Measurements from ENCODE around the gene IL17RA. TPM values are rescaled to one million over a fixed set of nuclear protein-coding genes. Genes with fewer than 3 reads are reported as not detected.

IL17RA gene
- total RNA-seq, 1 donor from 2014 or later: 16.9 TPM

DNA sequence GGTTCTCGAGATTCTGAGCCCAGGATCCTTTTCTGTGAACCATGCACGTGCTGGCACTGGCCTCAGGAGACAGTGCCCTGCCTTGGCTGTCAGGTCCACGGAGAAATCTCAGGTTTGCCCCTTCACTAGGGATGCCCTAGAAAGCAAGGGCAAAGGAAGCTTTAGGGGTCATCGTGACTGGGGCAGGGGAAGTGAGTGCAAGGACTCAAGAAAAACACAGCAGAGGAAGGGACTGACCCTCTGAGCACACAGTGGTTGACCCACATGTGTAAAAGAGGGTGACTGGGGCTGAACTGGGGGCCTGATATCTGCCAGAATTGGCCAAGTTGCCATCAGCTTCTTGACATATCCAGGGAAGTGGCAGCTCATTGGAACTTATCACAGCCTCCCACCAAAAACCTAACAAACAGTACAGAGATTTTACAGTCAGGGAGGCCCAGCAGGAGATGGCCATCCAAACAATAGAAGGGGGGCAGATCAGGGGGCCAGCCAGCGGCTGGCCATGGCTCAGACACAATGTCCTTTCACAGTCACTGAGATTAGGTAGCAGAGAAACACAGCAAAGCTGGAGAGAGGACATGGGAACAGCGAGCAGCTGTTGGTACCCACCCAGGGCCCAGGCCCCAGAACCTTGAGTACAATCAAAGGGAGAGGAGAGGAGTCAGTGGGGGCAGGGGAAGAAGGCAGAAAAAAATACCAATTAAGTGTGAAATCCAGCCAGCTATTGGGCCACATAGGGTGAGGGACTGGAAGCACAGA is 32.0 kb downstream of the IL17RA start:
- TF ChIP-seq, protein P1, sequence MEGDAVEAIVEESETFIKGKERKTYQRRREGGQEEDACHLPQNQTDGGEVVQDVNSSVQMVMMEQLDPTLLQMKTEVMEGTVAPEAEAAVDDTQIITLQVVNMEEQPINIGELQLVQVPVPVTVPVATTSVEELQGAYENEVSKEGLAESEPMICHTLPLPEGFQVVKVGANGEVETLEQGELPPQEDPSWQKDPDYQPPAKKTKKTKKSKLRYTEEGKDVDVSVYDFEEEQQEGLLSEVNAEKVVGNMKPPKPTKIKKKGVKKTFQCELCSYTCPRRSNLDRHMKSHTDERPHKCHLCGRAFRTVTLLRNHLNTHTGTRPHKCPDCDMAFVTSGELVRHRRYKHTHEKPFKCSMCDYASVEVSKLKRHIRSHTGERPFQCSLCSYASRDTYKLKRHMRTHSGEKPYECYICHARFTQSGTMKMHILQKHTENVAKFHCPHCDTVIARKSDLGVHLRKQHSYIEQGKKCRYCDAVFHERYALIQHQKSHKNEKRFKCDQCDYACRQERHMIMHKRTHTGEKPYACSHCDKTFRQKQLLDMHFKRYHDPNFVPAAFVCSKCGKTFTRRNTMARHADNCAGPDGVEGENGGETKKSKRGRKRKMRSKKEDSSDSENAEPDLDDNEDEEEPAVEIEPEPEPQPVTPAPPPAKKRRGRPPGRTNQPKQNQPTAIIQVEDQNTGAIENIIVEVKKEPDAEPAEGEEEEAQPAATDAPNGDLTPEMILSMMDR (IDR thresholded peaks at IDR 0.05; ENCODE audit: partially characterized antibody, unreplicated experiment): no peak
- H3K9me3 Mint-ChIP-seq (ENCODE audit: unreplicated experiment): peaks cover 15% of the 10 kb centered on the region
- no peak for DNase-seq
- H3K4me1 Mint-ChIP-seq (ENCODE audit: low read depth, unreplicated experiment): peaks cover 23% of the 10 kb centered on the region
- peaks cover 17% of the 10 kb centered on the region for H3K27me3 Mint-ChIP-seq (ENCODE audit: unreplicated experiment)
- peak overlapping the region; percentile 63 for H3K4me3 Mint-ChIP-seq (ENCODE audit: unreplicated experiment)
- peak overlapping the region; percentile 62 for H3K27ac Mint-ChIP-seq (ENCODE audit: unreplicated experiment)
- no peaks in the 10 kb centered on the region for H3K36me3 Mint-ChIP-seq (ENCODE audit: unreplicated experiment)

DNA sequence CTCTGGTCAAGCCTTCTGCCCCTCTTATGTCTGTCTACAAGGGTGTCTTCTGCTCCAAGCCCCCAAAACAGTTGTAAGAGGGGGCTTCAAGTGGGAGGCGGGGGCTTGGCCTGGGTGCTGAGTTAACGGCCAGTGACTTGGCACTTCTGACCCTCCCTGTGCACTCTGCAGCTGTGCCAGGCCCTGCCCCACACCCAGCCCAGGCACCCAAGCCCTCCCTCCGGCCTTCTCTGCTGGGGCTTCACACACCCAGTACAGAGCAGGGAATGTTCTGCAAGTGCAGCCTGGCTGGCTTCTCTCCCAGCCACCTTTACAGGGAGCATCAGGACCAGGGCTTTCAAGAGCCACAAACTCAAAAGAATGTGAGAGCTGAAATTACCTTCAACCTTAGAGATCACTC is 32.6 kb downstream of the IL17RA start:
- DNase-seq: no peak
- no peak overlapping the region for H3K27ac Mint-ChIP-seq (ENCODE audit: unreplicated experiment)
- TF ChIP-seq, protein P1 (IDR thresholded peaks at IDR 0.05; ENCODE audit: partially characterized antibody, unreplicated experiment): no peak
- peak overlapping the region; percentile 75 for H3K4me3 Mint-ChIP-seq (ENCODE audit: unreplicated experiment)
- peaks cover 20% of the 10 kb centered on the region for H3K27me3 Mint-ChIP-seq (ENCODE audit: unreplicated experiment)
- peaks cover 18% of the 10 kb centered on the region for H3K9me3 Mint-ChIP-seq (ENCODE audit: unreplicated experiment)
- H3K4me1 Mint-ChIP-seq (ENCODE audit: low read depth, unreplicated experiment): peaks cover 25% of the 10 kb centered on the region
- H3K36me3 Mint-ChIP-seq (ENCODE audit: unreplicated experiment): no peaks in the 10 kb centered on the region

DNA sequence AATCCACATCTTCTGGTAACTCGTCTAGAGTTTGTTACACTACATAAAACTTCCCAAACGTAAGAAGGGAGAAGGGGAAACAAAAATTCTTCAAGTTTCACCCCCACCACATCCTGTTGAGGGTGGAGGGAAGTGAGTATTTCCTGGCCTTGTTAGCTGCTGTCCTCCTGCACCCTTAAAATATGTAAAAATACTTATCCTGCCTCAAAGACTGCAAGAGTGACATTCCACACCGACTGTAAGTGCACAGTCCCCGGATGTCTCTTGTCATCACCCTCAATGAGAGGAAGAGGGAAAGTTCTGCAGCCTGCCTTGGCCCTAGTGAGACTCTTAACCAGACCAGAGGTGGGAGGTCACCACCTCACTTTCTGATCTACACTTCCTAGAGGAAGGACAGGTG is 33.1 kb downstream of the IL17RA start:
- peak overlapping the region; percentile 75 for H3K4me3 Mint-ChIP-seq (ENCODE audit: unreplicated experiment)
- no peak overlapping the region for H3K27ac Mint-ChIP-seq (ENCODE audit: unreplicated experiment)
- H3K4me1 Mint-ChIP-seq (ENCODE audit: low read depth, unreplicated experiment): peaks cover 25% of the 10 kb centered on the region
- peaks cover 18% of the 10 kb centered on the region for H3K9me3 Mint-ChIP-seq (ENCODE audit: unreplicated experiment)
- H3K36me3 Mint-ChIP-seq (ENCODE audit: unreplicated experiment): no peaks in the 10 kb centered on the region
- TF ChIP-seq, protein P1 (IDR thresholded peaks at IDR 0.05; ENCODE audit: partially characterized antibody, unreplicated experiment): no peak
- DNase-seq: no peak
- peaks cover 21% of the 10 kb centered on the region for H3K27me3 Mint-ChIP-seq (ENCODE audit: unreplicated experiment)

DNA sequence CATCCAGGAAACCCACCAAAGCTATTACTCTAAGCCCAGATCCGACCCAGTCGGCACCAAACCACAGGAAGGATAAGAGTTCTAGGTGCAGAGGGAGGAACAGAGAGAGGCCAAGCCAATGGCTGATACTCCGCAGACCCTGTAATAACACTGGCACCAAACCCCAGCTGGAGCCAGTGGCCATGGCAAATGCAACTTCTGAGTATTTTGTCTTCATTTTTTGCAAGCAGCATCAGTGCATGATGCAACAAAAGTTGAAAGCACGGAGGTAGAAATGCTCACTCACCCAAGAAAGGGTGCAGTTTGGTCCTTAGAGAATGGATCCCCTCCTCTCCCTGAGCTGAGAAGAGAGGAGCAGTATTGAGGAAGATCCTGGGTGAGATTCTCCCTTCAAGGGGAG is 33.5 kb downstream of the IL17RA start:
- no peaks in the 10 kb centered on the region for H3K36me3 Mint-ChIP-seq (ENCODE audit: unreplicated experiment)
- H3K9me3 Mint-ChIP-seq (ENCODE audit: unreplicated experiment): peaks cover 18% of the 10 kb centered on the region
- H3K4me1 Mint-ChIP-seq (ENCODE audit: low read depth, unreplicated experiment): peaks cover 25% of the 10 kb centered on the region
- H3K27me3 Mint-ChIP-seq (ENCODE audit: unreplicated experiment): peaks cover 21% of the 10 kb centered on the region
- H3K4me3 Mint-ChIP-seq (ENCODE audit: unreplicated experiment): peak overlapping the region; percentile 75
- TF ChIP-seq, protein P1 (IDR thresholded peaks at IDR 0.05; ENCODE audit: partially characterized antibody, unreplicated experiment): no peak
- DNase-seq: no peak
- no peak overlapping the region for H3K27ac Mint-ChIP-seq (ENCODE audit: unreplicated experiment)

DNA sequence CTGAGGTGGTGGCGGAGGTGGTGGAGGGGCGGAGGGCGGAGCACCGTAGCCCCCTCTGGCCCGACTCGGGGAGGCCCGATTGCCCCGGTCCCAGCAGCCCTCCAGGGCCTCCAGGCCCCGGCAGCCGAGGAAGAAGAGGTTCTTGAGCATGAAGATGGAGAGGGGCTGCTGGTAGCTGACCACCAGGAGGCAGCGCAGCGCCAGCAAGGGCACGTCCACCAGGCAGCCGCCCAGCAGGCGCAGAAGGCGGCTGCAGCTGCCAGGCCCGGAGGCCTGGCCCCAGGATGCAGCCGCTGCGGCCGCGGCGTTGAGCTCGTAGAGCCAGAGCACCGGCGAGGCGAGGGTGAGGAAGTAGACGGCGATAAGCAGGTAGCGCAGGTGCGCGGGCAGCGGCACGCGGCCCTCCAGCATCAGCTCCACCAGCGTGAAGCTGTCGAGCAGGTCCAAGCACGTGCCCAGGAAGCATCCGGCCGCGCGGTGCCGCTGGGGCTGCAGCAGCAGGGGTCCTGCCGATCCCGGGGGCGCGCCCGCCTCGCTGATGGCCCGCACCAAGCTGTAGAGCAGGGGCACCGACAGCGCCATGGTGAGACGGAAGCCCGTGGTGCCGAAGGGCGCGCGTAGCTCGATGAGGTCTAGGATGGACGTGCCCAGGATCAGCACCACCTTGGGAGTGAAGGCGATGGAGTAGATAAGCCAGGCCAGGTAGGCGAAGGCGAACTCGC is 34.8 kb downstream of the IL17RA start:
- DNase-seq: peak; percentile 81
- peaks cover 21% of the 10 kb centered on the region for H3K27me3 Mint-ChIP-seq (ENCODE audit: unreplicated experiment)
- peaks cover 22% of the 10 kb centered on the region for H3K4me1 Mint-ChIP-seq (ENCODE audit: low read depth, unreplicated experiment)
- TF ChIP-seq, protein P1 (IDR thresholded peaks at IDR 0.05; ENCODE audit: partially characterized antibody, unreplicated experiment): peak; percentile 87
- H3K27ac Mint-ChIP-seq (ENCODE audit: unreplicated experiment): no peak overlapping the region
- H3K4me3 Mint-ChIP-seq (ENCODE audit: unreplicated experiment): peak overlapping the region; percentile 75
- H3K36me3 Mint-ChIP-seq (ENCODE audit: unreplicated experiment): no peaks in the 10 kb centered on the region
- peaks cover 15% of the 10 kb centered on the region for H3K9me3 Mint-ChIP-seq (ENCODE audit: unreplicated experiment)

Measured in glutamatergic neuron (in vitro differentiated cells).